Fibroblast of lung (primary cell): ENCODE measurements around the gene MBOAT1. TPM values are rescaled to one million over a fixed set of nuclear protein-coding genes. Genes with fewer than 3 reads are reported as not detected.
A peak's percentile ranks its signal among the peaks of the same experiment; 100 is the strongest.

Experiments used
- DNase-seq, 2 donors: peaks; one replicate each; pipeline versions ENCODE4 v3.0.0 to v3.0.0-alpha.2; 2010; ENCODE audit warnings: low read depth in 2 of 2
- H2AFZ ChIP-seq: 2 replicates; pipeline ENCODE4 v1.5.1; 2012; ENCODE audit warnings: low read length, control low read depth, inconsistent platforms
- H3K27ac ChIP-seq: 2 replicates; pipeline ENCODE4 v1.5.1; 2011; ENCODE audit warnings: low read length, control low read depth; ENCODE audit not compliant: insufficient read depth
- H3K27me3 ChIP-seq: 2 replicates; pipeline ENCODE4 v1.5.1; 2011; ENCODE audit warnings: mild to moderate bottlenecking, low read length; ENCODE audit not compliant: control insufficient read depth, insufficient read depth
- H3K36me3 ChIP-seq: 2 replicates; pipeline ENCODE4 v1.5.1; 2011; ENCODE audit warnings: low read length; ENCODE audit not compliant: control insufficient read depth, insufficient read depth
- H3K4me1 ChIP-seq: 2 replicates; pipeline ENCODE4 v1.5.1; 2011; ENCODE audit warnings: low read length; ENCODE audit not compliant: control insufficient read depth, insufficient read depth; ENCODE audit errors: extremely low read depth
- H3K4me2 ChIP-seq: 2 replicates; pipeline ENCODE4 v1.5.1; 2011; ENCODE audit warnings: low read length, control low read depth; ENCODE audit not compliant: insufficient read depth; ENCODE audit errors: extremely low read depth
- H3K4me3 ChIP-seq, 4 experiments: fragments of 200-600 bp in 1 of 4; sonication (generic) in 1 of 4; replicated peaks in 1 of 4; 2 replicates each; pipeline ENCODE4 v1.5.1; 2011 to 2016; ENCODE audit warnings: low read length in 4 of 4, low read depth in 3 of 4, mild to moderate bottlenecking in 3 of 4, control low read depth in 2 of 4, inconsistent platforms in 1 of 4, mixed read lengths in 1 of 4; ENCODE audit not compliant: insufficient read depth in 1 of 4; ENCODE audit errors: control extremely low read depth in 1 of 4
- H3K79me2 ChIP-seq: 2 replicates; pipeline ENCODE4 v1.5.1; 2012; ENCODE audit warnings: mild to moderate bottlenecking, low read length, inconsistent platforms; ENCODE audit not compliant: control insufficient read depth, insufficient read depth
- H3K9ac ChIP-seq: 2 replicates; pipeline ENCODE4 v1.5.1; 2011; ENCODE audit warnings: mild to moderate bottlenecking, low read length, control low read depth; ENCODE audit not compliant: insufficient read depth
- H3K9me3 ChIP-seq: 2 replicates; pipeline ENCODE4 v1.5.1; 2012; ENCODE audit warnings: low read depth, low read length; ENCODE audit not compliant: control insufficient read depth, insufficient read depth
- H4K20me1 ChIP-seq: 2 replicates; pipeline ENCODE4 v1.5.1; 2011; ENCODE audit warnings: low read length; ENCODE audit not compliant: control insufficient read depth, insufficient read depth; ENCODE audit errors: extremely low read depth
- EZH2 ChIP-seq: IDR thresholded peaks from 2 replicates; pipeline ENCODE4 v1.5.1; 2012; ENCODE audit warnings: low read length, control low read depth, mild to moderate bottlenecking; ENCODE audit errors: missing control alignments
- polyA plus RNA-seq, 2 donors: library from polyadenylated mRNA; depleted of rRNA in 1 of 2; stranded (reverse) in 1 of 2; unstranded in 1 of 2; fragments of >200 nt; gene quantifications; 2 replicates each; pipeline ENCODE4 v1.2.1, GENCODE V29; 2011 to 2012; ENCODE audit warnings: missing spikeins in 1 of 2
- total RNA-seq: library from RNA; depleted of rRNA; stranded (reverse); fragments of >200 nt; gene quantifications from 2 replicates; pipeline ENCODE4 v1.2.1, GENCODE V29; 2014
- TF ChIP-seq, protein P1 (sequence below), 2 donors: IDR thresholded peaks in 1 of 2; conservative IDR thresholded peaks in 1 of 2; 1 replicate in 1 of 2; 2 replicates in 1 of 2; pipeline ENCODE4 v1.5.1; 2011 to 2012; ENCODE audit warnings: low read length in 2 of 2, control low read depth in 1 of 2, inconsistent platforms in 1 of 2, low read depth in 1 of 2, mild to moderate bottlenecking in 1 of 2

Gene MBOAT1
- total and polyA plus RNA-seq, 2 donors (not counting 1 experiment from before 2014, with no cell fraction given), result 3.1 to 6.6 TPM

- Histone ChIP-seq H3K9ac (no peak overlapping the region), H2AFZ (no peak overlapping the region), H3K27me3 (no peaks in the 10 kb centered on the region), H3K27ac (no peak overlapping the region), H4K20me1 (no peaks in the 10 kb centered on the region), H3K79me2 (no peaks in the 10 kb centered on the region), H3K36me3 (no peaks in the 10 kb centered on the region), H3K4me1 (no peaks in the 10 kb centered on the region), H3K9me3 (no peaks in the 10 kb centered on the region), H3K4me2 (no peak overlapping the region), H3K4me3 (no peak overlapping the region)
- no peak for DNase-seq
- TF ChIP-seq, protein P1, sequence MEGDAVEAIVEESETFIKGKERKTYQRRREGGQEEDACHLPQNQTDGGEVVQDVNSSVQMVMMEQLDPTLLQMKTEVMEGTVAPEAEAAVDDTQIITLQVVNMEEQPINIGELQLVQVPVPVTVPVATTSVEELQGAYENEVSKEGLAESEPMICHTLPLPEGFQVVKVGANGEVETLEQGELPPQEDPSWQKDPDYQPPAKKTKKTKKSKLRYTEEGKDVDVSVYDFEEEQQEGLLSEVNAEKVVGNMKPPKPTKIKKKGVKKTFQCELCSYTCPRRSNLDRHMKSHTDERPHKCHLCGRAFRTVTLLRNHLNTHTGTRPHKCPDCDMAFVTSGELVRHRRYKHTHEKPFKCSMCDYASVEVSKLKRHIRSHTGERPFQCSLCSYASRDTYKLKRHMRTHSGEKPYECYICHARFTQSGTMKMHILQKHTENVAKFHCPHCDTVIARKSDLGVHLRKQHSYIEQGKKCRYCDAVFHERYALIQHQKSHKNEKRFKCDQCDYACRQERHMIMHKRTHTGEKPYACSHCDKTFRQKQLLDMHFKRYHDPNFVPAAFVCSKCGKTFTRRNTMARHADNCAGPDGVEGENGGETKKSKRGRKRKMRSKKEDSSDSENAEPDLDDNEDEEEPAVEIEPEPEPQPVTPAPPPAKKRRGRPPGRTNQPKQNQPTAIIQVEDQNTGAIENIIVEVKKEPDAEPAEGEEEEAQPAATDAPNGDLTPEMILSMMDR (conservative IDR thresholded peaks at IDR 0.05 in 1 of 2, IDR thresholded peaks at IDR 0.05 in 1 of 2; ENCODE audit: low read depth in 1 of 2, low read length in 2 of 2), result no peak
- TF ChIP-seq EZH2, result no peak
Observed at GRCh38 chr6:20134613-20135012, 77.7 kb downstream of the MBOAT1 start.

DNA sequence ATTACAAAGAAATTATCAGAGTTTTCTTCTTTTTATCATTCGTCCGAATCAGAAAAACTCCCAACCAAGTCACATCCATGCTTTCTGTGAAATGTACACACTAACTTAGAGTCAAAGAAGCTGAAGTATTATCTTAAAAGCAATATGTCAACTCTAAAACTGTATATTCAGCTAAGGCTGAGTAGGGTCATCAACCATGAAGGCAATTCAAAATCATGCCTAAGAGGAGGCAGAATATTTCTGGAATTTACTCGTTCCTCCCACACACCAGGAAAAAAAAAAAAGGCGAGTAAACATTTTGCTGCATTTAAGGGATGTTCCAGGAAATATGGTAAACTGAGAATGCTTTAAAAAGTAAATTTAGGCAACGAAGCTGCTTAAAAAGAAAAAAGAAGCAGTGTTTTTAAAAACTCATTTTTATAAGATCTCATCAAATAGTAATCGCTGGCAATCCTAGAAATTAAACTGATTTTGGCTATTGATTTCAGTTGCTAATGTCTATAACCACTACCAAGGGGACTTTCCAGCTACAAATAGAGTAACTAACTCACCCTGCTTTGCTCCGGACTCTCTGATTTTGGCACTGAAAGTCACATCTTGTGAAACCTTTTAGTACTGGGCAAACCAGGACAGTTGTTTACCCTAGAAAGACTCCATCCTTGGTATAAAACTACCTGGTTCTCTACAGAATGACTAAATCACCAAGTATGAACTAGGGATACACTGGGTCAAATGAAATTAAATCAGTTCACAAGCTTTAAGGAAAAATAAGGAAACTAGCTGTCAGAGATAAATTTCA is 82.8 kb downstream of the MBOAT1 start:
- H3K27ac ChIP-seq, result no peak overlapping the region
- TF ChIP-seq, protein P1 (conservative IDR thresholded peaks at IDR 0.05 in 1 of 2, IDR thresholded peaks at IDR 0.05 in 1 of 2; ENCODE audit: low read depth in 1 of 2, low read length in 2 of 2), result no peak
- no peak for TF ChIP-seq EZH2
- no peak overlapping the region for H2AFZ ChIP-seq
- no peaks in the 10 kb centered on the region for H3K4me1 ChIP-seq
- no peak overlapping the region for H3K4me2 ChIP-seq
- peak in 1 of 2 donors; percentile 8 for DNase-seq
- H3K4me3 ChIP-seq, result no peak overlapping the region
- H3K36me3 ChIP-seq, result no peaks in the 10 kb centered on the region
- H4K20me1 ChIP-seq, result no peaks in the 10 kb centered on the region
- no peaks in the 10 kb centered on the region for H3K9me3 ChIP-seq
- no peak overlapping the region for H3K9ac ChIP-seq
- no peaks in the 10 kb centered on the region for H3K79me2 ChIP-seq
- no peaks in the 10 kb centered on the region for H3K27me3 ChIP-seq

DNA sequence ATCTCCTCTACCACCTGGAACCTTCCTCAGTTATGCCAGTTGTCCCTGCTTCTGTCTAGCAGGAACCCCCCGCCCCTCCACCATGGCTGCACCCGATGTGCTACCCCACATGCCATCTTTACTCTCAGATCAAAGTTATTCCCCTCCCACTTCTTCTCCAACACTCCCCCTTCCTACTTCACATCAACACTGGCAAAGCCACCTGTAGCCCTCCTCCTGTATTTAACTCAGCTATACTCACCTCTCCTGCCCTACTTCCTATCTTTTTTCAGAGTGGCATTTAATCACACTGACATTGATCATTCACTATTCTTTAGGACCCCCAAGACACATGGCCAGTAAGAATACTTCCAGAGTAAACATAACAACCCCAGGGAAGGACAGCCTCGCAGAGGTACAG is 84.3 kb downstream of the MBOAT1 start:
- TF ChIP-seq, protein P1 (conservative IDR thresholded peaks at IDR 0.05 in 1 of 2, IDR thresholded peaks at IDR 0.05 in 1 of 2; ENCODE audit: low read depth in 1 of 2, low read length in 2 of 2), result no peak
- TF ChIP-seq EZH2, result no peak
- H3K4me2 ChIP-seq, result no peak overlapping the region
- no peak overlapping the region for H3K9ac ChIP-seq
- H4K20me1 ChIP-seq, result no peaks in the 10 kb centered on the region
- H3K36me3 ChIP-seq, result no peaks in the 10 kb centered on the region
- no peak overlapping the region for H2AFZ ChIP-seq
- no peaks in the 10 kb centered on the region for H3K9me3 ChIP-seq
- no peaks in the 10 kb centered on the region for H3K79me2 ChIP-seq
- no peak for DNase-seq
- H3K27me3 ChIP-seq, result no peaks in the 10 kb centered on the region
- no peak overlapping the region for H3K27ac ChIP-seq
- no peaks in the 10 kb centered on the region for H3K4me1 ChIP-seq
- no peak overlapping the region for H3K4me3 ChIP-seq
